DMS114 treated with DMSO at 0.1 percent for 48 hours (cell line): Measurements from ENCODE around the gene SF3B4.
"Not testable (repeated sequence)": the region's sequence is repeated elsewhere in the genome, so short reads cannot be mapped to it uniquely, and the experiment has no call there.

Experiments used
- DNase-seq: peaks from one replicate; lab custom pipeline; 2025; ENCODE audit not compliant: unreplicated experiment; lab: John Stamatoyannopoulos, UW

The SF3B4 gene, protein sequence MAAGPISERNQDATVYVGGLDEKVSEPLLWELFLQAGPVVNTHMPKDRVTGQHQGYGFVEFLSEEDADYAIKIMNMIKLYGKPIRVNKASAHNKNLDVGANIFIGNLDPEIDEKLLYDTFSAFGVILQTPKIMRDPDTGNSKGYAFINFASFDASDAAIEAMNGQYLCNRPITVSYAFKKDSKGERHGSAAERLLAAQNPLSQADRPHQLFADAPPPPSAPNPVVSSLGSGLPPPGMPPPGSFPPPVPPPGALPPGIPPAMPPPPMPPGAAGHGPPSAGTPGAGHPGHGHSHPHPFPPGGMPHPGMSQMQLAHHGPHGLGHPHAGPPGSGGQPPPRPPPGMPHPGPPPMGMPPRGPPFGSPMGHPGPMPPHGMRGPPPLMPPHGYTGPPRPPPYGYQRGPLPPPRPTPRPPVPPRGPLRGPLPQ

DNA sequence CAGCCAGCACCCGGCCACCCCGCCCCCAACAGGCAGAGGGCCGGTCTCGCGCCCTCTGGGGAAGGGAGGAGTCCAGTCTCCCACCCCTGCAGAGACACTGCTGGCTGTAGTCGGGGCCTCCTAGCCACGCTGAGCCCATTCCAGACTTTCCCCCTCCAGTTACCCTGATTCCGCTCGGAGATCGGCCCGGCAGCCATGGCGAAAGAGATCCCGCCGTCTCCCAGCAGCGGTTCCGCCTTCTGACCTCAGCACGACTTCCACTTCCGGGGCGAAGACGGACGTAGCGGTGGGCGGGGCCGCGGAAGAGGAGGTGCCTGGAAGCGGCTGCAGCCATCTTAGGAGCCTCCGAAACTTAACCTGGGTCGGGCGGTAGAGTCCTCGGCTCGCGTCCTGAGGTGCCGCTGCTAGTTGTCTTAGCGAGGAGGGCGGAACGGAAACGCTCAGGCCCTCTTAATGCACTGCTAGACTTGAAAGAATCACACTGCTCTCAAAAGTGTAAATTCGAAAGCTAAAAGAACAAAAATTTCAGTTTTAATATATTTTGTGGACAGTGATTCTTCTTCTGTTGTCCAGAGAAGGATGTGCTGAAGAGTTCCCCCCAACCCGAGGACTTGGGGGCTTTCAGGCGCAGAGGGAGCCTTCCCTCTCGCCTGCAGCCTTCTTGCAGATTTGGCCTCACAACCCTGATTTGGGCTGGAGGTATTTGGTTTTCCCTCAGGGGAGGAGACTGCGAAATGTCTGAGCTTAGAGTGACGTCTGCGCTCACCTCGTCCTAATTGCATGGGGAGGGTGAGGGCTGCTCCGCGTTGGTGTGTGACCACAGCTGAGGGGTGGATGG lies at the start of gene SF3B4:
TSS of gene SF3B4 (minus strand) at position 241 of the 838 bp plus-strand sequence. CDS start at position 197, 44 bp downstream.
- peak; percentile 99 for DNase-seq

DNA sequence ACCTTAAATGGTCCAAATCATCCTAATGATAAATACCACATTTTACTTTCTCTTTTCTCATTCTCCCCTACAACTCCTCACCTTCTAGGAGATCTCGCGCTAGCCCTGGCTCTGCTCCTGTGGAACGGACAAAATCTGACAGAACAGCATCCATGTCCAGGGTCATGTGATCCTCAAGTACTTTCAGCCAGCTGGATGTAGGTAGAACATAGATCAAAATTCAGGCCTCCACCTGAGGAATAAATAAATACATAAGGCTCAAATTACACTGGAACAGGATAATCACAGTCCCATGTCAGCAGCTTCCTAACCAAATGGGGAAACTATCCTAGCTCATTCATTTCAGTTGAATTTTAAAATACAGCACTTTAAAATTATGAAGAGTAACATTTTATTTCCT lies 49.7 kb upstream of the SF3B4 start:
- no peak for DNase-seq

DNA sequence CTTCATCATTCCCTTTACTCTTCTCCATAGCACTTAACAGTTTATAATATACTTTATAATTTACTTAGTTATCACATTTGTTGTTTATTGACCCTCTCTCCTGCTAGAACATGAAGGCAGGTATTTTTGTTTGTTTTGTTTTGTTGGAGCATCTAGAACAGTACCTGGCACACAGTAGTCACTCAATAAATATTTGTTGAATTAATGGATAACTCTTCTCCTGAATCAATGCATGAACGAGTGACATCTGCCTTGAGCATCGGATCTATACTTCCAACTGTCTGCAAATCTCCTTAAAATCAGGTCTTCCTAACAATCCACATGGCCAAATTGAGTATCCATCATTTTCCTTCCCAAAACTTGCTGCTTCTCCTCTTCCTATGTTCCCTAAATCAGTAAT lies 44.9 kb upstream of the SF3B4 start:
- DNase-seq: no peak

- no peak for DNase-seq
These were observed 40.0 kb upstream of the SF3B4 start for GRCh38 chr1:149967646-149968045.

DNA sequence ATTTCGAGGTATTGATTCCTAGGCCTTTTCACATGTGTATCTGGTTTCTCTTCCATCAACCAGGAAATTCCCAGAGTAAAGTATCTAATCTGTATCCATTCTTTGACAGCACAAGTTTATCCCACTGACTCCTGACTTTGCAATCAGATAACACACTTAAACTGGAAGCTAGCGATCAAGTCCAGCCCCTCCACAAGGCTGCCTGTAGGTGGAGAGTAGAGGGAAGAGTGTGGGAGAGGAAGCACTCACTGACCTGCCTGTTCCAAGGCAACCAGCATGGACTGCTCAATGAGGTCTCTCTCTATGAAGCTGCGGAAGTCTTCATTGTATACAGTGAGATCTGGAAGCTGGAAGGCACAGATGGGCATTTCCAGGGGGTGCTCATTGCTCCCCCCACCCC lies 39.4 kb upstream of the SF3B4 start:
- DNase-seq: no peak

DNA sequence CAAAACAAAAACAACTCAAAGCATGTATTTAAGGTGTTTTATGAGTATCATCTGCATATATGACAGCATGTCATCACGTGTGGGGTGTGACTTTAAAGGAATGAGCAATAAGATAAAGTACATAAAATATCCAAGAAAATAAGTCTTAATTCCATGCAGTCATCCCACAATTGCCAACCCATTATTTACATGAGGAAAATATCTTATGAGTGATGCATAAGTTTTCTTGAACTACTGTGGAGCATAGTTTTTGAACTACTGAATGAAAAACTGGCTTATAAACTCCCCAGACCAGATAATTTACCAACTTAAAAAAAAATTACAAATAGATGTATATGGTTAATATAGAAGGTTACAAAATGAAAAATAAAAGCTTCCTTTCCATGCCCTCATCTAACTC lies 38.8 kb upstream of the SF3B4 start:
- DNase-seq: no peak

- no peak for DNase-seq
These were observed 37.8 kb upstream of the SF3B4 start for GRCh38 chr1:149965440-149965839.

- DNase-seq: no peak
These were observed 35.8 kb upstream of the SF3B4 start for GRCh38 chr1:149963358-149963757.

GRCh38 chr1:149962736-149963135 lies 35.1 kb upstream of the SF3B4 start:
- no peak for DNase-seq

GRCh38 chr1:149962039-149962647 lies 34.5 kb upstream of the SF3B4 start:
- peak; percentile 86 for DNase-seq

DNA sequence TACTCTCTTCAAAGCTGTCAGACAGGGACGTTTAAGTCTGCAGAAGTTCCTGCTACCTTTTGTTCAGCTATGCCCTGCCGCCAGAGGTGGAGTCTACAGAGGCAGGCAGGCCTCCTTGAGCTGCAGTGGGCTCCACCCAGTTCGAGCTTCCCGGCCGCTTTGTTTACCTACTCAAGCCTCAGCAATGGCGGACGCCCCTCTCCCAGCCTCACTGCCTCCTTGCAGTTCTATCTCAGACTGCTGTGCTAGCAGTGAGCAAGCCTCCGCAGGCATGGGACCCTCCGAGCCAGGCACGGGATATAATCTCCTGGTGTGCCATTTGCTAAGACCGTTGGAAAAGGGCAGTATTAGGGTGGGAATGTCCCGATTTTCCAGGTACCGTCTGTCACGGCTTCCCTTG lies 29.9 kb upstream of the SF3B4 start:
- DNase-seq: not testable (repeated sequence)

DNA sequence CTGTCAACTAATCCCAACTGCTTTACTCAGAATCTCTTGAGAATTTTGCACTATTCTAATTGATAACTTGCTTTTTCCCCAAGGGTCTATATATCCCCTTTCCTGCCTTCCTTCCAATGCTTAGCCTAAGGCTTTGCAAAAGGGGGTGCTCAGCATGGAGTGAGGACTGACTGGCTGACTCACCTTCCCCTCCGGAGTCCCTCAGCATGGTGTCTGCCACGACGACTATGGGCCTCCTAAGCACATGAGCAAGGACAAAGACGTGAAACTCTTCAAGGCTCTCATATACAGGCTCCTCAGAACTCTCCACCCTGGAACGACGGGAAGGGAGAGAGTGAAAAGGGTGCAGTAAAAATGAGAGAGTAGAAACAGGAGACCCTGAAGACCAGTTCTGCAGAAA lies 22.3 kb upstream of the SF3B4 start:
- DNase-seq: no peak

DNA sequence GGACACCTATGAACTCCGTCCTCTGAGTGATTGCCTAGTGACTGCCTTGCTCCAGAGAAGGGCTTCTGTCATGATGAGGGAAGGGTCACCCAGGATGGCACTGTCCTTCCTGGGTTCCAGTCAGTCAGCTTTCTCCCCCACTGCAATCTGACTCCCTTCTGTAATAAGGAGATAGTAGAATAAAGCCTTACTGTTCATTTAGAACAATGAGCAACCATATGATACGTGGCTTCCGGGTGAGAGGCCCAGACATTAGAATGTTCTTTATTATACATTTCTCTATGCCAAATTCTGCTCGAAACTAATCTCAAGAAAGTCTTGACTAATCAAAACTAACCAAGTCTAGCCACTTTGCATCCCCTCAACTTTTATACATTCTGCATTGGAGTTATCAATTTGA lies 17.6 kb upstream of the SF3B4 start:
- no peak for DNase-seq

GRCh38 chr1:149942885-149943284 lies 15.3 kb upstream of the SF3B4 start:
- no peak for DNase-seq

GRCh38 chr1:149942207-149942606 lies 14.6 kb upstream of the SF3B4 start:
- DNase-seq: peak; percentile 63

GRCh38 chr1:149940427-149940826 lies 12.8 kb upstream of the SF3B4 start:
- DNase-seq: no peak

GRCh38 chr1:149938668-149939003 lies 11.0 kb upstream of the SF3B4 start:
- DNase-seq: not testable (repeated sequence)

DNA sequence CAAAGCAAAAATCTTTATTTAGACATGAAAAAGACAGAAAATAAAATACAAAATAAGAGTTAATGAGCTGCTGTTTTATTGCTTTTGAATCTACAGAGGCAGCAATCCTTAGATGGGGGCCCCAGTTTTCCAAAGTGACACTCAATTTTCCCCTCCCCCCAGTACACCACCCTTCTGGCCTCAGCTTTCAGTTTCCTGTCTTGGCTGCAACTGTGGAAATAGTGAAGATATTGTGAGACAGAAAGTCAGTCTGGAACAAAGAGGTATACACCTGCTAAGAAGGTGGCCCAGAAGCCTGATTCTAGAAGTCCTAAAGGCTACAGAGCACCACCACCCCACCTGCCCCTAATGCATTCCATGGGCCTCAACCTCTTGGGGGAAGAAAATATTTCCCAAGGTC lies 10.2 kb upstream of the SF3B4 start:
- DNase-seq: no peak

DNA sequence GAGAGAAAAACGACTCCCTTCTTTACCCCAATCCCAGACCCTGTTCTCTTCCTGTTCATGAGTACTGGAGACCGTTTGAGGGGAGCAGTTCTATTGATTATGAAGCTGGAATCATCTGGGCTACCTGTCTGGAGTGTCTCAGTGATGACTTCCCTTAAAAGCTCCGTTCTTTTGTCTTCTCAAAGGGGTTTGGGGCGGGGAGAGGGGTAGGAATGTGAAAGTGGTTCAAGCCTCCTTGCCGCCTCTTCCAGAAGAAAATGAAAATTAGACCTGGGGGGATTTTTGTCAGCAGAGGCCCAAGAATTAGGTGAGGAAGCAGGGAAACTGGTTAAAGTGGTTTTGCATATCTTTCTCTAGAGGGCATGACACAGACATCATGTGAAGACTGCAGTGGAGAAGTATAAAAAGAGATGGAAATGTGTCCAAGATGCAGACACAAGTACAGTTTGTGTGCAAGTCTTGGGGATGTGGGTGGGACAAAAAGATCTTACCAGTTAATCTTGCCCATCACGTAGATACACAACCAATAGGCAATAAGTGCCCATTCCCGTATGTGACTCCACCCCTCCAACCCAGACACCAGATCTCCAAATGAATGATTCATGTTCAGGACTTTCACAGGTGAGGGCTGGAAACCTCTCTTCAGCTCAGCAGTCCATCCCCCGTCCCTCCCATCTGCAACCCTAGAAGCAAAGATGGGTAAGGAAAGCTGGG lies 9.5 kb upstream of the SF3B4 start:
- no peak for DNase-seq

DNA sequence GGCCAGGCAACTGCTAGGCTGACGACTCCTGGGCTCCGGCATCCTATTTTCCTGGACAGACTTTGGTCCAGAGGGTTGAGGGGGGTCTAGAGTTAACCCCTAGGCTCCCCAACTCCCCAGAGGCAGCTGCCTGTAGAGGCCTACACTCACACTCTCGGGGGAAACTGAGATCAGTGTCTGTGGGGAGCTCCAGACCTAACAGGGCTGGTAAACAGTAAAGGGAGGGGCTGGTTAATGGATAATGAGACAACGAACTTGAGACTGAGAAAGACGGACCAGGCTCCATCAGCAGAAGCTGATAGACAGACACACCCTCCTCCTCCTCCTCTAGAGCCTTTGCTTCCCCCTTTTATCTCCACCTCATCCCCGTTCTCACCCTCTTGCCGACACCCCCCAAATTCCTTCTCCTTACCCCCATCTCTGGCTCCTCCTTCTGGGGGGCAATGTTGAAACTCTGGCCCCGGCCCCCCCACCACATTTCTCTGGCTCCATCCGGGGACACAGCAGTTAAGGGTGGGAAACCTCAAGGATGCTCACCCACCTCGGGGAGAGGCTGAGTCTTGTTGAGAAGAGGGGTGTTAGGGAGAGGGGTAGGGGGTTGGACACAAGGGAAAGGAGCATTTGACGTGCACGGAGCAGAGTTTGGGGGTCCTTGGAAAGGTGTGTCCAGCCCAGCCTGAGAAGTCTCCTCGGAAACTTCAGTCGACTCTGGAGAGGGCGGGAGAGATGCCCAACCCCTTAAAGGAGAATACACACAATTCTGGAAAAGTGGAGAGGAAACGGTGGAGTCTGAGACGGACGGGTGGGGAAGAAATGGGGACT lies 8.8 kb upstream of the SF3B4 start, which contains the start of gene MTMR11:
TSS of gene MTMR11 (minus strand) at position 710 of the 822 bp plus-strand sequence. CDS start at position 478, 232 bp downstream.
- peak; percentile 45 for DNase-seq
